BE2C (cell line): ENCODE results near the gene VPS13D.
A peak's percentile ranks its signal among the peaks of the same experiment; 100 is the strongest.
"Not testable (repeated sequence)": the region's sequence is repeated elsewhere in the genome, so short reads cannot be mapped to it uniquely, and the experiment has no call there.

Experiments
- DNase-seq: peaks from one replicate; pipeline ENCODE4 v3.0.0-alpha.2; 2020
- H3K27me3 ChIP-seq: fragments of 250-450 bp; sonication (Bioruptor Pico); 2 replicates; pipeline ENCODE4 v1.5.1; 2020; ENCODE audit warnings: mild to moderate bottlenecking
- H3K36me3 ChIP-seq: fragments of 250-450 bp; sonication (Bioruptor Pico); 2 replicates; pipeline ENCODE4 v1.5.1; 2020; ENCODE audit warnings: mild to moderate bottlenecking
- H3K4me1 ChIP-seq: fragments of 250-450 bp; sonication (Bioruptor Pico); 2 replicates; pipeline ENCODE4 v1.5.1; 2020
- H3K4me3 ChIP-seq: 2 replicates; pipeline ENCODE4 v1.5.1; 2011; ENCODE audit warnings: low read depth, low read length
- H3K9me3 ChIP-seq: fragments of 250-450 bp; sonication (Bioruptor Pico); 2 replicates; pipeline ENCODE4 v1.5.1; 2020
- TF ChIP-seq, protein P1 (sequence below): IDR thresholded peaks from 2 replicates; pipeline ENCODE4 v1.5.1; 2012; ENCODE audit warnings: mild to moderate bottlenecking, low read depth, low read length

The VPS13D gene

DNA sequence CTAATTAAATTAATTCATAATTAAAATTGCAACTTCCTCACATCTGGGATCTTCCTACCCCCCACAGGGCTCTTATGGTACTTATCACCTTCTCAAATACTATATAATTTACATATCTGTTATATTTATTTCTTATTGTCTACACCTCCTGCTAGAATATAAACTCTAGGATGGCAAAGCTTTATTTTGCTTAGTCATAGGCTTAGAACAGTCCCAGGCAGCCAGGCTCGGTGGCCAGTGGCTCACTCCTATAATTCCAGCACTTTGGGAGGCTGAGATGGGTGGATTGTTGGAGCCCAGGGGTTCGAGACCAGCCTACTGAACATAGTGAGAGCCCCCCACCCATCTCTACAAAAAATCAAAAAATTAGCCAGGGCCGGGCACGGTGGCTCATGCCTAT lies 10.0 kb upstream of the VPS13D start:
- TF ChIP-seq, protein P1, sequence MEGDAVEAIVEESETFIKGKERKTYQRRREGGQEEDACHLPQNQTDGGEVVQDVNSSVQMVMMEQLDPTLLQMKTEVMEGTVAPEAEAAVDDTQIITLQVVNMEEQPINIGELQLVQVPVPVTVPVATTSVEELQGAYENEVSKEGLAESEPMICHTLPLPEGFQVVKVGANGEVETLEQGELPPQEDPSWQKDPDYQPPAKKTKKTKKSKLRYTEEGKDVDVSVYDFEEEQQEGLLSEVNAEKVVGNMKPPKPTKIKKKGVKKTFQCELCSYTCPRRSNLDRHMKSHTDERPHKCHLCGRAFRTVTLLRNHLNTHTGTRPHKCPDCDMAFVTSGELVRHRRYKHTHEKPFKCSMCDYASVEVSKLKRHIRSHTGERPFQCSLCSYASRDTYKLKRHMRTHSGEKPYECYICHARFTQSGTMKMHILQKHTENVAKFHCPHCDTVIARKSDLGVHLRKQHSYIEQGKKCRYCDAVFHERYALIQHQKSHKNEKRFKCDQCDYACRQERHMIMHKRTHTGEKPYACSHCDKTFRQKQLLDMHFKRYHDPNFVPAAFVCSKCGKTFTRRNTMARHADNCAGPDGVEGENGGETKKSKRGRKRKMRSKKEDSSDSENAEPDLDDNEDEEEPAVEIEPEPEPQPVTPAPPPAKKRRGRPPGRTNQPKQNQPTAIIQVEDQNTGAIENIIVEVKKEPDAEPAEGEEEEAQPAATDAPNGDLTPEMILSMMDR: no peak
- H3K4me3 ChIP-seq: no peak overlapping the region
- H3K9me3 ChIP-seq: no peaks in the 10 kb centered on the region
- H3K4me1 ChIP-seq: no peaks in the 10 kb centered on the region
- H3K27me3 ChIP-seq: no peaks in the 10 kb centered on the region
- H3K36me3 ChIP-seq: no peaks in the 10 kb centered on the region
- no peak for DNase-seq

DNA sequence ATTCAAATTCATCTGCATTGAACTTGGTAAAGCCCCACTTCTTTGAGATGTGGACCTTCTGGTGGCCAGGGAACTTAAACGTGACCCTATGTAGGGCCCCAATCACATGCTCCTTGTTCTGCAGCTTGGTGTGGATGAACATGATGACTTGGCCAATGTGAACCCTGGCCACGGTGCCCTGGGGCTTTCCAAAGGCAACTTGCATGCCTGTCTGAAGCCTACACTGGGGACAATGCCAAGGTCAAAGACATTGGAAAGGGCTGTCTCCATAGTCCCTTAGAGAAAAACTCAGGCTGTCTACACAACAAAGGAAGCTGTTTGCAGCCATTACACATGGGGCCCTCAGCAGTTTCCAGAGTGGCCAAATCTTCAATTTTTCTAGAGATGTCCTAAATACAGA lies 8.9 kb upstream of the VPS13D start:
- TF ChIP-seq, protein P1: no peak
- Histone ChIP-seq H3K36me3 (no peaks in the 10 kb centered on the region), H3K27me3 (no peaks in the 10 kb centered on the region), H3K4me1 (no peaks in the 10 kb centered on the region), H3K9me3 (no peaks in the 10 kb centered on the region), H3K4me3 (no peak overlapping the region)
- no peak for DNase-seq

DNA sequence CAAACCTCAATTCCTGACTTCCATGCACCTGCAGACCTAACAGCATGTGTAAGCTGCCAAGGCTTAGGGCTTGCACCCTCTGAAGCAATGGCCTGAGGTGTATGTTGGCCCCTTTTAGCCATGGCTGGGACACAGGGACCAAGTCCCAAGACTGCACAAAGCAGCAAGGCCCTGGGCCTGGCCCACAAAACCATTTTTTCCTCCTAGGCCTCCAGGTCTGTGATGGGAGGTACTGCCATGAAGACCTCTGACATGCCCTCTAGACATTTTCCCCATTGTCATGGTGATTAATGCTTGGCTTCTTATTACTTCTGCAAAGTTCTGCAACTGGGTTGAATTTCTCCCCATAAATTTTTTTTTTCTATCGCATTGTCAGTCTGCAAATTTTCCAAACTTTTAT lies 7.1 kb upstream of the VPS13D start:
- H3K4me1 ChIP-seq, H3K9me3 ChIP-seq, H3K4me3 ChIP-seq, DNase-seq, H3K36me3 ChIP-seq, H3K27me3 ChIP-seq: not testable (repeated sequence)

DNA sequence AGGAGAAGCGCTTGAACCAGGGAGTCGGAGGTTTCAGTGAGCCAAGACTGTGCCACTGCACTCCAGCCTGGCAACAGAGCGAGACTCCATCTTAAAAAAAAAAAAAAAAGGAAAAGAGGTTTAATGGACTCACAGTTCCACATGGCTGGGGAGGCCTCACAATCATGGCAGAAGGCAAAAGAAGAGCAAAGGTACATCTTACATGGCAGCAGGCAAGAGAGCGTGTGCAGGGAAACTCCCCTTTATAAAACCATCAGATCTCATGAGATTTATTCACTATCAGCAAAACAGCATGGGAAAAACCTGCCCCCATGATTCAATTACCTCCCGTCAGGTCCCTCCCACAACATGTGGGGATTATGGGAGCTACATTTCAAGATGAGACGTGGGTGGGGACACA lies 5.7 kb upstream of the VPS13D start:
- not testable (repeated sequence) for DNase-seq, H3K4me3 ChIP-seq, H3K36me3 ChIP-seq, H3K9me3 ChIP-seq, H3K27me3 ChIP-seq, H3K4me1 ChIP-seq

DNA sequence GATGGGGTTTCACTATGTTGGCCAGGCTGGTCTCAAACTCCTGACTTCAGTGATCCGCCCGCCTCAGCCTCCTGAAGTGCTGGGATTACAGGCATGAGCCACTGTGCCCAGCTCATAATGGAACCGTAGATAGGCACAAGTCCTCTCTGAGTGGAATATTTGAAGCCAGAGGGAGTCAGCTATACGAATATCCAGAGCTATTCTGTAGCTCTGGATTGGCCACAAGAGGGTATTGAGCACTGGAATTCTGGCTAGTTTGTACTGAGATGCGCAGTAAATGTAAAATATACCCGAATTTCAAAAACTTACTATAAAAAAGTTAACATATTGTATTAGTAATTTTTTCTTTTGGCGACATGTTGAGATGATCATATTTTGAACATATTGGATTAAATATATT lies 851 bp upstream of the VPS13D start:
- no peak for DNase-seq
- Histone ChIP-seq H3K9me3 (no peaks in the 10 kb centered on the region), H3K36me3 (no peaks in the 10 kb centered on the region), H3K27me3 (no peaks in the 10 kb centered on the region), H3K4me1 (no peaks in the 10 kb centered on the region), H3K4me3 (no peak overlapping the region)
- TF ChIP-seq, protein P1: no peak

DNA sequence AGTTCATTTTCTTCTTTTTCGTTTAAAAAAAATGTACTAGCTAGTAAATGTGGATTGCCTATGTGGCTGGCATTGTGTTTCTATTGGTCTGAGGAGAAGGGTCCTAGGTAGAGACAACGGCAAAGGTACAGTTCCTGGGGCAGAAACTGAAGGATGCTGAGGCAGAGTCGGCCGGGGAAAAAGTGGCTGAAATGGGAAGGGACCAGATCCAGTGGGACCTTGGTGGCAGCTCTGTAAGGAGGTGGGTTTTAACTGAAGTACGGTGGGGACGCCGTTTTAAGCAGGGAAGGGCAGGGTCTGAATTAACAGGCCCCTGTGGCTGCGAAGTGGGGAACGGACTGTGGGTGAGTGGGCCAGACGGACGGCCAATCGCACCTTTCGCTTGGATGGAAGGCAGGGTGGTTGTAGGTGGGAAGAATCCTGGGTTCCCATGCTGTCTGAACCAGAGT lies 420 bp upstream of the VPS13D start:
- Histone ChIP-seq H3K27me3 (no peaks in the 10 kb centered on the region), H3K4me3 (no peak overlapping the region), H3K9me3 (no peaks in the 10 kb centered on the region), H3K4me1 (no peaks in the 10 kb centered on the region), H3K36me3 (no peaks in the 10 kb centered on the region)
- TF ChIP-seq, protein P1: no peak
- DNase-seq: no peak

DNA sequence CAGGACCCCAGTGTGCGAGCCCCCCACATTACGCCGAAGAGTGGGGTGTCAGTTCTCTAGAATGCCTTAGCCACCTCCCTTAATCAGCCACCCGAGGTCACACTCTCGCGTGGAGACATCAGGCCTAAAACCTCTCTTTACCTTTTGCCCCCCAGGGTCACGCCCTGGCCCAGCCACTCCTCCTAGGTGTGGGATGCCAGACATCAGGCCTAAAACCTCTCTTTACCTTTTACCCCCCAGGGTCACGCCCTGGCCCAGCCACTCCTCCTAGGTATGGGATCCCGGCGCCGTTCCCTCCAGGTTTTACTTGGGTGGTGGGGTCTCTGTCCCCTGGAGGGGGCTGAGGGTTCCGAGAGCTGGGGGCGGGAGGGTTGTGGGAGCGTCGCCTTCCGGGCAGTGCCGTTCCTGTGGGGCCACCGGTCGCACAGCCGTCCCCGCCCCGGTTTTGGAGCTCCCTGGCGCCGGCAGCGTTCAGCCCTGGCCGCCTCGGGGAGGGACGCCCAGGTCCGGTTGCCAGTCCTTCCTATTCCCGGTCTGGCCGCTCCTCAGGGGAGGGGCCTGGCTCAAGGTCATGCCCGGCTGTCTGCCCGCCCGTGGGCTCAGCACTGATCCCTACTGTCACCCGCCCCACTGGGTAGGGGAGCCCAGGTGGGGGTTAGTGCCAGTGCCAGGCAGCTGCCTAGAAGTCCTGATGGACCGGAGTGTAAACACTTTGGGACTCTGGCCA lies 882 bp downstream of the VPS13D start:
- Histone ChIP-seq H3K36me3 (no peaks in the 10 kb centered on the region), H3K27me3 (no peaks in the 10 kb centered on the region), H3K4me1 (no peaks in the 10 kb centered on the region), H3K4me3 (peak overlapping the region; percentile 70), H3K9me3 (no peaks in the 10 kb centered on the region)
- TF ChIP-seq, protein P1: no peak
- no peak for DNase-seq
